HG02870 (cell line): ENCODE data around the gene IL21R.
A peak's percentile ranks its signal among the peaks of the same experiment; 100 is the strongest.
"Not testable (repeated sequence)": the region's sequence is repeated elsewhere in the genome, so short reads cannot be mapped to it uniquely, and the experiment has no call there.

Experiments used
- ATAC-seq: cut with Tn5 transposase; IDR thresholded peaks from one replicate; pipeline ENCODE4 v1.9.1; 2021; ENCODE audit warnings: mild to moderate bottlenecking, moderate library complexity; ENCODE audit not compliant: unreplicated experiment

The IL21R gene

GRCh38 chr16:27426423-27427408 lies 24.7 kb downstream of the IL21R start:
- peak; percentile 68 for ATAC-seq

- no peak for ATAC-seq
These were observed 25.6 kb downstream of the IL21R start for GRCh38 chr16:27427538-27427937.

- no peak for ATAC-seq
These were observed 26.2 kb downstream of the IL21R start for GRCh38 chr16:27428026-27428785.

GRCh38 chr16:27429330-27429871 lies 27.4 kb downstream of the IL21R start:
- ATAC-seq, result no peak

GRCh38 chr16:27429981-27430441 lies 28.0 kb downstream of the IL21R start:
- no peak for ATAC-seq

- no peak for ATAC-seq
These were observed 28.5 kb downstream of the IL21R start for GRCh38 chr16:27430512-27430911.

GRCh38 chr16:27430923-27431484 lies 29.0 kb downstream of the IL21R start:
- peak; percentile 31 for ATAC-seq

- ATAC-seq, result no peak
These were observed 30.0 kb downstream of the IL21R start for GRCh38 chr16:27431773-27432532.

- ATAC-seq, result no peak
These were observed 30.6 kb downstream of the IL21R start for GRCh38 chr16:27432558-27432957.

- not testable (repeated sequence) for ATAC-seq
These were observed 31.2 kb downstream of the IL21R start for GRCh38 chr16:27433191-27433590.

- ATAC-seq, result no peak
These were observed 31.7 kb downstream of the IL21R start for GRCh38 chr16:27433636-27434035.

GRCh38 chr16:27434141-27435051 lies 32.4 kb downstream of the IL21R start:
- ATAC-seq, result no peak

GRCh38 chr16:27435146-27435545 lies 33.2 kb downstream of the IL21R start:
- ATAC-seq, result not testable (repeated sequence)

- ATAC-seq, result no peak
These were observed 34.1 kb downstream of the IL21R start for GRCh38 chr16:27436065-27436464.

- ATAC-seq, result no peak
These were observed 35.1 kb downstream of the IL21R start for GRCh38 chr16:27436921-27437650.

- ATAC-seq, result no peak
These were observed 36.0 kb downstream of the IL21R start for GRCh38 chr16:27437946-27438345.

- ATAC-seq, result no peak
These were observed 37.5 kb downstream of the IL21R start for GRCh38 chr16:27439271-27440018.

GRCh38 chr16:27441276-27441675 lies 39.3 kb downstream of the IL21R start:
- ATAC-seq, result no peak
